GM10266 (cell line): ENCODE results near the gene PDCD1.

Experiments used
- DNase-seq: peaks from one replicate; pipeline ENCODE4 v3.0.0; 2012; ENCODE audit errors: extremely low spot score
- TF ChIP-seq, protein P1 (sequence below): IDR thresholded peaks from 2 replicates; pipeline ENCODE4 v1.5.1; 2012; ENCODE audit warnings: mild to moderate bottlenecking, low read depth; ENCODE audit not compliant: control insufficient read depth, insufficient read depth; ENCODE audit errors: missing control alignments

PDCD1 gene

DNA sequence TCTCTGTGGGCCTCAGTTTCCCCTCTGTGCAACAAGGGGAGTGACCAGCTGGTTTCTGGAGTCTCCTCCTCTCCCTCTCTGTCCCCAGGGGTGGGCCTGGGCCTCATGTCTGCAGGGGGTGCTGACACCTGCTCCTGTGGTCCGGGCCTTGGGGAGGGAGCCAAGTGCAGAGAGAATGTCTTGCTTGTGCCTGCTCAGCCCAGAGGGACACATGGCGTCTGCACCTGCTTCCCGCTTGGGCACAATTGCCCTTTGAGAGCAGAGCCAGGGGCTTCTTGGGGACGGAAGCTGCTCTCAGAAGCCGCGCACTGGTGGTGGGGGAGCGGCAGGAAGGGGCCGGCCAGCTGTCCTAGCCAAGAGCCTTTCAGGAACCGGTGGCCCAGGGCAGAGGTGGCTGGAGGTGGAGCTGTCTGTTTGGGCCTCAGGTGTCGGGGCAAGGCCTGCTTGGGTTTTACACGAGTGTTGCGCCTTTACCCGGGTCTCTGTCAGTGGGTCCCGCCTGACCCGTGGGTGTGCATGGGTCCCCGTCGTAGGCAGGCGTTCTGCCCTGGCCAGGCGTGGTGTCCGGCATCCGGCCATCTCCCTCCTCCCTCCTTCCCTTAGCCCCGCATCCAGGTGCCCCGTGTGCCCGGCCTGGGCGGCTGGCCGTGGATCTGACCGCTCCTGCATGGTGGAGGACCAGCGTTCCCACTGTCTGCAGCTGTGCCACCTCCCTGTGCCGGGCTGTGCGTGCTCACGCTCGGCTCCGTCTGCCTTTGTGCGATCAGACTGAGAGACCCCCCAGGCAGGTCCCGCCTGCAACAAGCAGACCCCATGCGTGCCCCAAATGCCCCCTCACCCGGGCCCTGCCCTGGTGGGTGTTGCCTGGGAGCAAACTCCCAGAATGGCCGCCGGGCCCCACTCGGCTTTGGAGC is 45.7 kb downstream of the PDCD1 start:
- TF ChIP-seq, protein P1, sequence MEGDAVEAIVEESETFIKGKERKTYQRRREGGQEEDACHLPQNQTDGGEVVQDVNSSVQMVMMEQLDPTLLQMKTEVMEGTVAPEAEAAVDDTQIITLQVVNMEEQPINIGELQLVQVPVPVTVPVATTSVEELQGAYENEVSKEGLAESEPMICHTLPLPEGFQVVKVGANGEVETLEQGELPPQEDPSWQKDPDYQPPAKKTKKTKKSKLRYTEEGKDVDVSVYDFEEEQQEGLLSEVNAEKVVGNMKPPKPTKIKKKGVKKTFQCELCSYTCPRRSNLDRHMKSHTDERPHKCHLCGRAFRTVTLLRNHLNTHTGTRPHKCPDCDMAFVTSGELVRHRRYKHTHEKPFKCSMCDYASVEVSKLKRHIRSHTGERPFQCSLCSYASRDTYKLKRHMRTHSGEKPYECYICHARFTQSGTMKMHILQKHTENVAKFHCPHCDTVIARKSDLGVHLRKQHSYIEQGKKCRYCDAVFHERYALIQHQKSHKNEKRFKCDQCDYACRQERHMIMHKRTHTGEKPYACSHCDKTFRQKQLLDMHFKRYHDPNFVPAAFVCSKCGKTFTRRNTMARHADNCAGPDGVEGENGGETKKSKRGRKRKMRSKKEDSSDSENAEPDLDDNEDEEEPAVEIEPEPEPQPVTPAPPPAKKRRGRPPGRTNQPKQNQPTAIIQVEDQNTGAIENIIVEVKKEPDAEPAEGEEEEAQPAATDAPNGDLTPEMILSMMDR, result no peak
- DNase-seq, result peak; percentile 26

DNA sequence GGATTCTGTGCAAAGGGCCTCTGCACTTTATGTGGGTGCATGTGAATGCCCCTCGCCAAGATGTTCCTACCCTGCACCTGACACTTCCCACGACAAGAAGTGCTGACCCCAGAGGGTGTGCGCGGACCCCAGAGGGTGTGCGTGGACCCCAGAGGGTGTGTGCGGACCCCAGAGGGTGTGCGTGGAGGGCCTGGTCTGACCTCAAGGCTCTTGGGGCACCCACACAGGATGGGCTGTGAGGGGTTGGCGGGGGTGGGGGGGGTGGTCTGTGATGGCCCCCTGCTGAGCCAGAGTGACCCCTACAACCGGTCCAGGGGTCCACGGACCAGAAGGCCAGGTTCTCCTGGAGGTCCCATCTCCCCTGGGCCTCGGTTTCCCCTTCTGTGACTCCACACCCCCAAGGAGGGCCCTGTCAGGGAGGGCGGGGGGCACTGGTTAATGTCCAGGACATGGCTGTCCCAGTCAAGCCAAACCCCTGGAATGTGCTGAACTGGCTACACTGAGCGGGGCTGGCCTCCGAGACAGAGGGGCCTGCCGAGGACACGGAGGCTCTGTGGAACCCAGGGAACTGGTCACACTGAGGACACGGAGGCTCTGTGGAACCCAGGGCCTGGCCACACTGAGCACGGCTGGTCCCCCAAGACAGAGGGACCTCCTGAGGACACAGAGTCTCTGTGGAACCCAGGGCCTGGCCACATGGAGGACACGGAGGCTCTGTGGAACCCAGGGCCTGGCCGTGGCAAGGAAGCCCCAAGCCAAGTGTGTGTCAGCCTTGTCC is 46.6 kb downstream of the PDCD1 start:
- TF ChIP-seq, protein P1, result no peak
- peak; percentile 22 for DNase-seq

GRCh38 chr2:241811201-241811951 is 47.3 kb downstream of the PDCD1 start:
- TF ChIP-seq, protein P1, result no peak
- DNase-seq, result peak; percentile 28

DNA sequence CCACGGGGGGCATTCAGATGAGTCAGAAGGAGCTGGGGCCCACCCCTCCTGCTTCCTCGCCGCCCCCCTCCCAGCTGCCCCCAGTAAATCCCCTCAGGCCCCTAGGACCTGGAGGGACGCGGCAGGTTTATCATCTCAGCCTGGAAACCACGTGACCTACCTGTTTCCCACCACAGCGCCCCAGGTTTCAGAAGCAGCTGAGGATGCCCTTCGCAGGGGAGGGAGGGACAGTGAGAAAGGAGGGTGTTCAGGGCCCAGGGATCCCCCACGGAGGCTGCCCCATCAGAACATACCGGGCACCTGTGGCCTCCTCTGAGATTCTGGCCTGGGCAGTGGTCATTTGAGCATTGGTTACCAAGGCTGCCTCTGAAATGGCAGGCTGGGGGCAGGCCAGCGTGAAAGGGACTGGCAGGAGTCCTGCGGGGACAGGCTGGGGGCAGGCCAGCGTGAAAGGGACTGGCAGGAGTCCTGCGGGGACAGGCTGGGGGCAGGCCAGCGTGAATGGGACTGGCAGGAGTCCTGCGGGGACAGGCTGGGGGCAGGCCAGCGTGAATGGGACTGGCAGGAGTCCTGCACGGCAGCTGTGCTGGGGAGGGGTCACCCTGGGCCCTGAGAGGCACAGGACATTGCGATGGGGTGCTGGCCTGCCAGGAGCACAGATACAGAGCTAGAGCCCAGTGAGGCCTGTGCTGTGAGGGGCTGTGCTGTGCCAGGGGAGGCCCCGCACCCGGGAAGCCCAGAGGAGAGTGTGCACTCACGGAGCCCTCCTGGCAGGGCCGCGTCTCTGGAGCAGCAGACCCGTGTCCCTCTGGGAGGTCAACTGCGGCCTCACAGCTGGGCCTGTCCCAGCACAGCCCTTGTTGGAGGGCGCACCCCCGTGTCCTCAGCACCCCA is 48.1 kb downstream of the PDCD1 start:
- DNase-seq, result peak; percentile 23
- TF ChIP-seq, protein P1, result no peak

GRCh38 chr2:241809383-241810306 is 49.0 kb downstream of the PDCD1 start:
- peak; percentile 24 for DNase-seq
- TF ChIP-seq, protein P1, result no peak
